H1 (cell line): Measurements from ENCODE around the gene KCNMB2.

ENCODE experiments used
- BRCA1 ChIP-seq: IDR thresholded peaks from 2 replicates; pipeline ENCODE4 v1.6.1; 2012; ENCODE audit warnings: low read depth, low read length, improper control_type of control experiment
- EP300 ChIP-seq, 2 experiments: IDR thresholded peaks; 1 replicate in 1 of 2; 2 replicates in 1 of 2; pipeline ENCODE4 v1.6.1; 2011 to 2012; ENCODE audit warnings: low read depth in 2 of 2, low read length in 2 of 2, mild to moderate bottlenecking in 2 of 2, borderline replicate concordance in 1 of 2, inconsistent platforms in 1 of 2, moderate library complexity in 1 of 2
- JUND ChIP-seq: IDR thresholded peaks from 2 replicates; pipeline ENCODE4 v1.6.1; 2011; ENCODE audit warnings: mild to moderate bottlenecking, improper control_type of control experiment, low read length
- NRF1 ChIP-seq: IDR thresholded peaks from 2 replicates; pipeline ENCODE4 v1.6.1; 2011; ENCODE audit warnings: mild to moderate bottlenecking, low read depth, low read length, improper control_type of control experiment
- POLR2A ChIP-seq, 2 experiments: IDR thresholded peaks; 1 replicate in 1 of 2; 2 replicates in 1 of 2; pipeline ENCODE4 v1.6.1; 2011; ENCODE audit warnings: low read depth in 2 of 2, low read length in 2 of 2, mild to moderate bottlenecking in 2 of 2; ENCODE audit errors: control extremely low read depth in 1 of 2
- RNF2 ChIP-seq: fragments of 200-900, 300-1000 bp; sonication (generic); IDR thresholded peaks from 2 replicates; pipeline ENCODE4 v1.7.1; 2016; ENCODE audit warnings: borderline replicate concordance, low read depth, mild to moderate bottlenecking, antibody characterized with exemption, low read length; ENCODE audit not compliant: poor library complexity, severe bottlenecking; ENCODE audit errors: missing control alignments
- RXRA ChIP-seq: IDR thresholded peaks from 2 replicates; pipeline ENCODE4 v1.6.1; 2011; ENCODE audit warnings: low read depth, mild to moderate bottlenecking, low read length, moderate library complexity; ENCODE audit not compliant: insufficient read depth
- SP2 ChIP-seq: IDR thresholded peaks from 2 replicates; pipeline ENCODE4 v1.6.1; 2012; ENCODE audit warnings: mild to moderate bottlenecking, low read length, inconsistent platforms
- TBP ChIP-seq: IDR thresholded peaks from 2 replicates; pipeline ENCODE4 v1.6.1; 2011; ENCODE audit warnings: low read depth, low read length, improper control_type of control experiment
- TF ChIP-seq, protein P1 (sequence below), 3 experiments: IDR thresholded peaks; 1 replicate in 2 of 3; 2 replicates in 1 of 3; pipeline versions ENCODE4 v1.5.1 to v1.6.1; 2011; ENCODE audit warnings: low read length in 3 of 3, mild to moderate bottlenecking in 3 of 3, inconsistent platforms in 2 of 3, low read depth in 1 of 3, moderate library complexity in 1 of 3; ENCODE audit not compliant: insufficient read depth in 1 of 3; ENCODE audit errors: control extremely low read depth in 1 of 3
- TF ChIP-seq, protein P2 (sequence below): IDR thresholded peaks from 2 replicates; pipeline ENCODE4 v1.6.1; 2012; ENCODE audit warnings: inconsistent platforms
- TF ChIP-seq, protein P3 (sequence below): IDR thresholded peaks from 2 replicates; pipeline ENCODE4 v1.6.1; 2011; ENCODE audit warnings: low read depth, mild to moderate bottlenecking, low read length; ENCODE audit not compliant: insufficient read depth

DNA sequence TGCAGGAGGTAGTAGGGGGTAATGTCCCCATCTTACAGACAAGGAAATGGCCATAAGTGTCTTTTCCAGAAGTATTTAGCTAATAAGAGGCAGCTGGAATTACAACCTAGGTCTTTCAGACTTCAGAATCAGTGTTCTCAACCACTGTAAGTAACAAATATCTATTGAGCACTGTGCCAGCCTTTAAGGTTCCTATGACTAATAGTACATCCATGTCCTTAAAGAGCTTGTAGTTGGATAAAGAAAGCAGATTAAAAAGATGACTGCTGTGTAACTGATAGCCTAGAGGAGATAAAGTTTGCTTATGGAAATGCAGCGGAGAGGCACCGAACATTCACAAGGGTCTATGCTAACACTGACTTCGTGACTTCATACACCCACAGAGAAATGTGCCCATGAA is 136.0 kb downstream of the KCNMB2 start:
- TF ChIP-seq, protein P1, sequence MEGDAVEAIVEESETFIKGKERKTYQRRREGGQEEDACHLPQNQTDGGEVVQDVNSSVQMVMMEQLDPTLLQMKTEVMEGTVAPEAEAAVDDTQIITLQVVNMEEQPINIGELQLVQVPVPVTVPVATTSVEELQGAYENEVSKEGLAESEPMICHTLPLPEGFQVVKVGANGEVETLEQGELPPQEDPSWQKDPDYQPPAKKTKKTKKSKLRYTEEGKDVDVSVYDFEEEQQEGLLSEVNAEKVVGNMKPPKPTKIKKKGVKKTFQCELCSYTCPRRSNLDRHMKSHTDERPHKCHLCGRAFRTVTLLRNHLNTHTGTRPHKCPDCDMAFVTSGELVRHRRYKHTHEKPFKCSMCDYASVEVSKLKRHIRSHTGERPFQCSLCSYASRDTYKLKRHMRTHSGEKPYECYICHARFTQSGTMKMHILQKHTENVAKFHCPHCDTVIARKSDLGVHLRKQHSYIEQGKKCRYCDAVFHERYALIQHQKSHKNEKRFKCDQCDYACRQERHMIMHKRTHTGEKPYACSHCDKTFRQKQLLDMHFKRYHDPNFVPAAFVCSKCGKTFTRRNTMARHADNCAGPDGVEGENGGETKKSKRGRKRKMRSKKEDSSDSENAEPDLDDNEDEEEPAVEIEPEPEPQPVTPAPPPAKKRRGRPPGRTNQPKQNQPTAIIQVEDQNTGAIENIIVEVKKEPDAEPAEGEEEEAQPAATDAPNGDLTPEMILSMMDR (IDR thresholded peaks at IDR 0.05; ENCODE audit: control extremely low read depth in 1 of 3, insufficient read depth in 1 of 3, low read depth in 1 of 3, low read length in 3 of 3): no peak
- TF ChIP-seq BRCA1: no peak
- TF ChIP-seq EP300 (IDR thresholded peaks at IDR 0.05; ENCODE audit: borderline replicate concordance in 1 of 2, low read depth in 2 of 2, low read length in 2 of 2): no peak
- TF ChIP-seq NRF1: no peak
- no peak for TF ChIP-seq SP2
- TF ChIP-seq, protein P2, sequence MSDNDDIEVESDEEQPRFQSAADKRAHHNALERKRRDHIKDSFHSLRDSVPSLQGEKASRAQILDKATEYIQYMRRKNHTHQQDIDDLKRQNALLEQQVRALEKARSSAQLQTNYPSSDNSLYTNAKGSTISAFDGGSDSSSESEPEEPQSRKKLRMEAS: no peak
- no peak for TF ChIP-seq RXRA
- no peak for TF ChIP-seq POLR2A (IDR thresholded peaks at IDR 0.05; ENCODE audit: control extremely low read depth in 1 of 2, low read depth in 2 of 2, low read length in 2 of 2)
- TF ChIP-seq, protein P3, sequence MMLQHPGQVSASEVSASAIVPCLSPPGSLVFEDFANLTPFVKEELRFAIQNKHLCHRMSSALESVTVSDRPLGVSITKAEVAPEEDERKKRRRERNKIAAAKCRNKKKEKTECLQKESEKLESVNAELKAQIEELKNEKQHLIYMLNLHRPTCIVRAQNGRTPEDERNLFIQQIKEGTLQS: no peak
- TF ChIP-seq JUND: no peak
- TF ChIP-seq RNF2: no peak
- no peak for TF ChIP-seq TBP
